WI38 (cell line): ENCODE results near the gene KLF6.

Source experiments
- H3K4me3 ChIP-seq: 2 replicates; pipeline ENCODE4 v1.5.1; 2011; ENCODE audit warnings: low read depth, mild to moderate bottlenecking, control low read depth, low read length
- CTCF ChIP-seq: IDR thresholded peaks from 2 replicates; pipeline ENCODE4 v1.5.1; 2012; ENCODE audit warnings: low read depth, mild to moderate bottlenecking, control low read depth, low read length

Gene KLF6

GRCh38 chr10:3754727-3755439, 30.1 kb downstream of the KLF6 start:
- no peak for TF ChIP-seq CTCF
- H3K4me3 ChIP-seq: no peak overlapping the region

DNA sequence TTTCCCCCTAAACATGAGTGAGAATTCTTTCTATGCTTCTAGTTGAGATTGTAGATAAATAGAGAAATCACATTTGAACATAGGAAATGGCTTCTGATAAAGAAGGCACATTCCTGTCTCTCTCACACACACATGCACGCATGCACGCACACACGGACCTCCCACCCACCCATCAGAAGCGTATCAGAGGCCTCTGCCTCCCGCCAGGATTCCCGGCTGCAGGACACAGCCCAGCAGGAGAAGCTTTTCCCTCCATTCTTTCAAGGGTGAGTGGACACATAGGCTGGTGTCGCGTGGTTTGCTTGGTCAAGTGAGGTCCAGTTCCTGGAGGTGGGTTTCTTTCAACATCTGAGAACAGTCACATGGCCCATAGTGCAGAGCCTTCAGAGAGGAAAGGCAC, 34.2 kb downstream of the KLF6 start:
- TF ChIP-seq CTCF: no peak
- no peak overlapping the region for H3K4me3 ChIP-seq

- no peak for TF ChIP-seq CTCF
- no peak overlapping the region; the same call in 1 of the 2 replicates for H3K4me3 ChIP-seq
Measured at GRCh38 chr10:3750006-3750816, 34.8 kb downstream of the KLF6 start.

DNA sequence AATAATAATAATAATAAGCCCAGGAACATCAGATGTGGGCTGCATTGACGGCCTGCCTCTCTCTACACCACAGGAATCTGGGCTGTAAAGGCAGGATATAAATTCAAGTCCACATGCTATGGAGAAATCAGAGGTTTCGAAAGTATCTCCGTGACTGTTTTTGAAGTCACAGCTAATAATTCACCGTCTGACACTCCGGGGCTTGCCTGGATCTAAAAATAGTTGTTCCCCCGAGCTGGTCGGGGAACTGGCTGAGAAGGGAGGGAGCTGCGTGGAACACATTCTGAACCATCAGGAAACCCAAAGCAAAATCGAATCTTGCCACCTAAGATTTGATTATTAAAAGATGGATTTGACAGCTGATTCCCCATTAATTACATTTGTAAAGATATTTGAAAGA, 35.4 kb downstream of the KLF6 start:
- no peak overlapping the region; the same call in 1 of the 2 replicates for H3K4me3 ChIP-seq
- no peak for TF ChIP-seq CTCF

- TF ChIP-seq CTCF: no peak
- no peak overlapping the region for H3K4me3 ChIP-seq
Measured at GRCh38 chr10:3749011-3749410, 36.0 kb downstream of the KLF6 start.

DNA sequence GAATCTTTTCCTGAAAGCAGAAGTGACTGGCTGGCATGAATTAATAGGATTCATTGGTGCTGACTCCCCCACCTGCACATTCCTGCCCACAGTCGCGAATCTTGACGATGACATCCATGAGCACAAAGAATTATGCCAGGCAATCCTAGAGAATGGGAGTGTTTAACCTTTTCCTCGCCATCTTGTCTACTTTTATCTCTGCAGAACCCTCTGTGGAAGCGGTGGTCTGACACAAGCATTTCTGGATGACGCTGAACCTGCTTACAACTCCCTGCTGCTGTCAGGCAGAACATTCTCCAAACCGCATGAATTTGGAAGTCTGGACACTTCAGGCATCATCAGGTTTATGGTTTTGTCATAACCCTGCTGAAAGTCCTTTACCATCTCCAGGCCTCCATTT, 36.5 kb downstream of the KLF6 start:
- no peak for TF ChIP-seq CTCF

GRCh38 chr10:3747984-3748383, 37.0 kb downstream of the KLF6 start:
- no peak for TF ChIP-seq CTCF
- no peak overlapping the region for H3K4me3 ChIP-seq

More for the DNA sequence above, 36.5 kb downstream of the KLF6 start:
- no peak overlapping the region for H3K4me3 ChIP-seq
